ENCODE data around the gene DHRS7B. TPM values are rescaled to one million over a fixed set of nuclear protein-coding genes. Genes with fewer than 3 reads are reported as not detected.

DHRS7B gene
- total RNA-seq, 1 experiment from 2014 or later = 30.0 TPM

GRCh38 chr17:21170809-21171208 is 44.0 kb downstream of the DHRS7B start:
- no peaks in the 10 kb centered on the region for H3K9me3 Mint-ChIP-seq (ENCODE audit: unreplicated experiment)
- H3K27me3 ChIP-seq (replicated peaks; ENCODE audit: control insufficient read depth, insufficient read depth, low read length) = no peaks in the 10 kb centered on the region
- H3K27ac Mint-ChIP-seq (ENCODE audit: unreplicated experiment) = no peak overlapping the region
- no peaks in the 10 kb centered on the region for H3K27me3 Mint-ChIP-seq (ENCODE audit: insufficient read depth, unreplicated experiment)
- no peaks in the 10 kb centered on the region for H3K9me3 ChIP-seq
- CTCF ChIA-PET = no interaction called here
- no peak overlapping the region for H3K4me3 Mint-ChIP-seq (ENCODE audit: unreplicated experiment)
- intact Hi-C loops (cut with micrococcal nuclease; ENCODE audit: unreplicated experiment) = no loop called here
- no peaks in the 10 kb centered on the region; the same call in 1 of the 2 replicates for H3K36me3 ChIP-seq (ENCODE audit: control insufficient read depth, insufficient read depth, low read length)
- POLR2A ChIA-PET = no interaction called here
- TF ChIP-seq, protein P1, sequence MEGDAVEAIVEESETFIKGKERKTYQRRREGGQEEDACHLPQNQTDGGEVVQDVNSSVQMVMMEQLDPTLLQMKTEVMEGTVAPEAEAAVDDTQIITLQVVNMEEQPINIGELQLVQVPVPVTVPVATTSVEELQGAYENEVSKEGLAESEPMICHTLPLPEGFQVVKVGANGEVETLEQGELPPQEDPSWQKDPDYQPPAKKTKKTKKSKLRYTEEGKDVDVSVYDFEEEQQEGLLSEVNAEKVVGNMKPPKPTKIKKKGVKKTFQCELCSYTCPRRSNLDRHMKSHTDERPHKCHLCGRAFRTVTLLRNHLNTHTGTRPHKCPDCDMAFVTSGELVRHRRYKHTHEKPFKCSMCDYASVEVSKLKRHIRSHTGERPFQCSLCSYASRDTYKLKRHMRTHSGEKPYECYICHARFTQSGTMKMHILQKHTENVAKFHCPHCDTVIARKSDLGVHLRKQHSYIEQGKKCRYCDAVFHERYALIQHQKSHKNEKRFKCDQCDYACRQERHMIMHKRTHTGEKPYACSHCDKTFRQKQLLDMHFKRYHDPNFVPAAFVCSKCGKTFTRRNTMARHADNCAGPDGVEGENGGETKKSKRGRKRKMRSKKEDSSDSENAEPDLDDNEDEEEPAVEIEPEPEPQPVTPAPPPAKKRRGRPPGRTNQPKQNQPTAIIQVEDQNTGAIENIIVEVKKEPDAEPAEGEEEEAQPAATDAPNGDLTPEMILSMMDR (IDR thresholded peaks at IDR 0.05; ENCODE audit: insufficient read depth in 1 of 2, low read depth in 1 of 2, low read length in 1 of 2, severe bottlenecking in 1 of 2, unreplicated experiment in 1 of 2) = no peak
- no peak overlapping the region for H3K4me3 ChIP-seq (ENCODE audit: low read depth, low read length)
- no peaks in the 10 kb centered on the region for H3K4me1 ChIP-seq
- no TSS peak for BruUV-seq (replicated peaks)
- no peaks in the 10 kb centered on the region for H3K4me1 Mint-ChIP-seq (ENCODE audit: low read depth, unreplicated experiment)
- no peak for DNase-seq
- peaks cover 5% of the 10 kb centered on the region for H3K36me3 Mint-ChIP-seq (ENCODE audit: insufficient read depth, unreplicated experiment)

GRCh38 chr17:21171309-21171922 is 44.7 kb downstream of the DHRS7B start:
- DNase-seq = no peak

DNA sequence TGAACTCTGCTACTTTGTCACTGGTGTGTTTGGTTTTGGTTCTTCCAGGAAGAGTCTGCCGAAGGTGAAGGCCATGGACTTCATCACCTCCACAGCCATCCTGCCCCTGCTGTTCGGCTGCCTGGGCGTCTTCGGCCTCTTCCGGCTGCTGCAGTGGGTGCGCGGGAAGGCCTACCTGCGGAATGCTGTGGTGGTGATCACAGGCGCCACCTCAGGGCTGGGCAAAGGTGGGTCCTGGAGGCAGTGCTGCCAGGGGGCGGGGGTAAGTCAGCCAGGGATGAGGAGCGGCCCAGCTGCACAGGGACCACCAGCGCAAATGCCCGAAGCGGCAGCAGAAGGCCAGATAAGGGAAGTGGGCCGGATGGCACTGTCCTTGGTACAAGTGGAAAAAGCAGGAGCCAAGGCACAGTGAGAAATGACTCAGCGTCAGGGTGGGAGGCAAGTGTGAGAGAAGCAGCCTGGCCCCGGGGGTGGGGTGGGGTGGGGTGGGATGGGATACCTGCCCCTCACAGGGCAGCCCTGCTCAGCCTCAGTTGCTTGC is 45.3 kb downstream of the DHRS7B start:
- H3K4me1 ChIP-seq = no peaks in the 10 kb centered on the region
- no peaks in the 10 kb centered on the region for H3K27me3 ChIP-seq (replicated peaks; ENCODE audit: control insufficient read depth, insufficient read depth, low read length)
- TF ChIP-seq, protein P1 (IDR thresholded peaks at IDR 0.05; ENCODE audit: insufficient read depth in 1 of 2, low read depth in 1 of 2, low read length in 1 of 2, severe bottlenecking in 1 of 2, unreplicated experiment in 1 of 2) = no peak
- BruUV-seq (replicated peaks) = no TSS peak
- CTCF ChIA-PET = no interaction called here
- no peak overlapping the region for H3K4me3 ChIP-seq (ENCODE audit: low read depth, low read length)
- H3K9me3 ChIP-seq = no peaks in the 10 kb centered on the region
- Mint-ChIP-seq H3K27me3 (ENCODE audit: insufficient read depth, unreplicated experiment) (no peaks in the 10 kb centered on the region), H3K36me3 (ENCODE audit: insufficient read depth, unreplicated experiment) (peaks cover 5% of the 10 kb centered on the region), H3K27ac (ENCODE audit: unreplicated experiment) (no peak overlapping the region), H3K4me3 (ENCODE audit: unreplicated experiment) (no peak overlapping the region), H3K9me3 (ENCODE audit: unreplicated experiment) (no peaks in the 10 kb centered on the region), H3K4me1 (ENCODE audit: low read depth, unreplicated experiment) (no peaks in the 10 kb centered on the region)
- POLR2A ChIA-PET = no interaction called here
- H3K36me3 ChIP-seq (ENCODE audit: control insufficient read depth, insufficient read depth, low read length) = no peaks in the 10 kb centered on the region; the same call in 1 of the 2 replicates
- intact Hi-C loops (cut with micrococcal nuclease; ENCODE audit: unreplicated experiment) = no loop called here
- DNase-seq = no peak

More at GRCh38 chr17:21171309-21171922, 44.7 kb downstream of the DHRS7B start:
- no peaks in the 10 kb centered on the region for H3K4me1 Mint-ChIP-seq (ENCODE audit: low read depth, unreplicated experiment)
- Histone ChIP-seq H3K36me3 (ENCODE audit: control insufficient read depth, insufficient read depth, low read length) (no peaks in the 10 kb centered on the region; the same call in 1 of the 2 replicates), H3K9me3 (no peaks in the 10 kb centered on the region), H3K4me3 (ENCODE audit: low read depth, low read length) (no peak overlapping the region), H3K27me3 (replicated peaks; ENCODE audit: control insufficient read depth, insufficient read depth, low read length) (no peaks in the 10 kb centered on the region), H3K4me1 (no peaks in the 10 kb centered on the region)
- ChIA-PET POLR2A (no interaction called here), CTCF (no interaction called here)
- no peaks in the 10 kb centered on the region for H3K9me3 Mint-ChIP-seq (ENCODE audit: unreplicated experiment)
- no peaks in the 10 kb centered on the region for H3K27me3 Mint-ChIP-seq (ENCODE audit: insufficient read depth, unreplicated experiment)
- no peak overlapping the region for H3K4me3 Mint-ChIP-seq (ENCODE audit: unreplicated experiment)
- H3K27ac Mint-ChIP-seq (ENCODE audit: unreplicated experiment) = no peak overlapping the region
- TF ChIP-seq, protein P1 (IDR thresholded peaks at IDR 0.05; ENCODE audit: insufficient read depth in 1 of 2, low read depth in 1 of 2, low read length in 1 of 2, severe bottlenecking in 1 of 2, unreplicated experiment in 1 of 2) = no peak
- no TSS peak for BruUV-seq (replicated peaks)
- intact Hi-C loops (cut with micrococcal nuclease; ENCODE audit: unreplicated experiment) = no loop called here
- H3K36me3 Mint-ChIP-seq (ENCODE audit: insufficient read depth, unreplicated experiment) = peaks cover 5% of the 10 kb centered on the region
